Stimulated activated CD4-positive, alpha-beta T cell treated with anti-CD3 and anti-CD28 coated beads, Interleukin-1b, Interleukin-23, amount 100 ng/mL, for 1 hour (primary cell): ENCODE data around the gene RPS19.

Experiments used
- DNase-seq, 2 donors: peaks; one replicate each; pipeline ENCODE4 v3.0.0-alpha.2; 2020; ENCODE audit warnings: low read depth in 2 of 2

Gene RPS19

DNA sequence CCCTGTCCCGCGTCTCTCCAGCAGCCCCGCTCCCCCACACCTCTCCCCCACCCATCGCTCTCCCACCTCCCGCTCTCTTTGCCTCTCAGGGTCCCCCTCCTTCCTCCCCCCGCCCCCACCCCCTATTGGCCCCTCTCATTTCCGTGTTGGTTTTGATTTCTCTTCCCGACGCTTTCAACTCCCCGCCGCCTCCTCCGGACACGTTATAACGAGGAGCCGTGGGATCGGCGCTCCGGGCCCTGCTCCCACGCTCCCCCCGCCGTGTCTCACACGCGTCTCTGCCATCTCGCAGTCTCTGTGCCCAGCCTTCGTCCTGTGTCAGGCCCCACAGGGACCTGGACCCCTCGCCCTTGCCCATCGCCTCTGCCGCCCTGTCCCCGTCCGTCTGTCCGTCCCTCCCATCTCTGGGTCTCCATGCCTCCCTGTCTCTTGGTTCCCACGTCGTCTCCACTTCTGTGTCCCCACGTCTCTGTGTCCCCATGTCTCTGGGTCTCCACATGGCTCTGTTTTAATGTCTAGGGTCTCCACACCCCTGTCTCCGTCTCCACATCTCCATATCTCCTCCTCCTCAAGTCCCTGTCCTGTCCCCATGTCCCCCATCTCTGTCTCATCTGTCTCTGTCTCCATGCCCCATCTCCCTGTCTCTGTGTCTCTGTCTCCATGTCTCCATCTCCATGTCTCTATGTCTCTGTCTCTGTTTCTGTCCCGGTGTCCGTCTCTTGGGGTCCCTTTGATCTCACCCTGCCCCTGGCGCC, 55.1 kb downstream of the RPS19 start:
- no peak for DNase-seq

DNA sequence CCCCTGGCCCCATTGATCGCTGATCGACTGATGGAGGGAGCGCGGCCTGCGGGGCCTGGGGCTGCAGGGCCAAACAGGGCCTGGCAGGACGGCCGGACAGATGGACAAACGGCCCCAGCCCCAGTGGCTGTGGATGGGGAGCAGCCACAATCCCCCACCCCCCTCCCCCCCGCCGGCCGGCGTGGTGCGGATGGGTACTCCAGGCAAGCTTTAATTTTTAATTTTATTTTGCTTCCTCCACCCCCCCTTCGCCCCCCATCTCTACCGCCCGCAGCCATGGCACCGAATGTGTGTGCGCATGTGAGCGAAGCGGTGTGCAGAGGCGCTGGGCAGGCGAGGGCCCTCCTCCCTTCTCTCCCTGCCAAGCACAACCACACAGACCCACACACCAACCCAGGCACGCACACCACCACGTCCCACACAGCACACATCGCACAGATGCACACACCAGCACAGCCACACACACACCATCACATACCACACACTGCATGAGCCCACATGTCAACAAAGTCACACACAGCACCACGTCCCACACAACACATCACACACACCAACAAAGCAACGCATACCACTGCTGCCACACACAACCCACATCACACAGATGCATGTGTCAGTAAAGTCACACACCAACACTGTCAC, 55.8 kb downstream of the RPS19 start:
- no peak for DNase-seq

DNA sequence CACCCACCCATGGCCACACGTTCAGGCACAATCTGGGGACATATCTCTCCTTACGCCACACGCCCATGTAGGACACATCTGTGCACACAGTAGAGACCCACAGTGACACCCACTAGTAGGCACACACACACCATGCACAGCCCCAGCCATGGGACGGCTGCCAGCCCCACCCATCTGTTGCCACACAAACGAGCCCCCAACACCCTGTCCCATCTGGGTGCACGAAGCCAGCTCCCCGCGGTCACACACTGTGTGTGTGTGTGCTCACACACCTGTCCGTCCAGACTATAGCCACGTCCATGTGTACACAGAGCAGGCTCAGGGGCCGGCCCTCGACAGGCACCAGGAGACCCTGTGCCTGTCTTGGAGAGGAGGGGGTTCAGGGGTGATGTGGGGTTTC, 57.6 kb downstream of the RPS19 start:
- DNase-seq, result no peak

DNA sequence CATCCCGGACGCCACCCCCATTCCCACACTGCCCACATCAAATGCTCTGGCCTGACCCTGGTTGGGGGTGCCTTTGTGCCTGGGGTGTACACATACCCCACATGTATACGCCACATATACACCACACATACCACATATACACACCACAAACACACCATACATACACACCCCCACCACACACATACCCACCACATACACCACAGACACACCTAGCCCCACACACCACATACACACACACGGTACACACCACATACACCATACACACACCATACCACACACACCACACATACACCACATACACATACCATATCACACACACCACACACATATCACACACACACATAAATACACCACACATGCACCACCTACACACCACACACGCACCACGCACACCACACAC, 58.0 kb downstream of the RPS19 start:
- DNase-seq, result no peak

DNA sequence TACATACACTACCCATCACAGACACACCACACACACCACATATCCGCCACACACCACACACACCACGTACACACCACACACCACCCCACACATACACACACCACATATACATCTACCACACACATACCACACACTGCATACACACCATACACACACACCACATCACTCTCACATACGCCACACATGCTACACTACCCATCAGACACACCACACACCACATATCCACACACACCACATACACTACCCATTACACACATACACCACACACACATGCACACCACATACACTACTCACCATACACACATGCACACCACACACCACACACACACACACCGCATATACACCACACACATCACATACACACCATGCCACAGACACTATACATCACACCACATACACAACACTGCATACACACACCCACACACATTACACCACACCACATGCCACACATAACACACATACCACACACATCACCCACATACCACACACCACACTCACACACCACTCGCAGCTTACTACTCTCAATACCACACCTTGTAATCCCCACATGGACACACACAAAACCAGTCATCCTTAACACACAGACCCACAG, 58.7 kb downstream of the RPS19 start:
- DNase-seq, result no peak

DNA sequence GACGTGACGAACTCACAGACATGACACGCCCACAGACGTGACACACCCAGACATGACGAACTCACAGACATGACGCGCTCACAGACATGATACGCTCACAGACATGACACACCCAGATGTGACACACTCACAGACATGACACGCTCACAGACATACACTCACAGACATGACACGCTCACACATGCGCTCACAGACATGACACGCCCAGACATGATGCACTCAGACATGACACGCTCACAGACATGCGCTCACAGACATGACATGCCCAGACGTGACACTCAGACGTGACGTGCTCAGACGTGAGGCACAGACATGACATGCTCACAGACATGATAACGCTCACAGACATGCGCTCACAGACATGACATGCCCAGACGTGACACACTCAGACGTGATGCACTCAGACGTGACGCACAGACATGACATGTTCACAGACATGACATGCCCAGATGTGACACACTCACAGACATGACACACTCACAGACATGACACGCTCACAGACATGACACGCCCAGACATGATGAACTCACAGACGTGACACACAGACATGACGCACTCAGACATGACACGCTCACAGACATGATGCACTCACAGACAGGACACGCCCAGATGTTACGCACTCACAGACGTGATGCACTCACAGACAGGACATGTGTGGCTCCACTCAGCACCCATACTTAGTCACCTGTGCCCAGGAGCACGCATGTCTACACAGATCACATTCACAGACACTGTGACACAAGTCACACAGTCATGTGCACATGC, 60.1 kb downstream of the RPS19 start:
- DNase-seq, result no peak

DNA sequence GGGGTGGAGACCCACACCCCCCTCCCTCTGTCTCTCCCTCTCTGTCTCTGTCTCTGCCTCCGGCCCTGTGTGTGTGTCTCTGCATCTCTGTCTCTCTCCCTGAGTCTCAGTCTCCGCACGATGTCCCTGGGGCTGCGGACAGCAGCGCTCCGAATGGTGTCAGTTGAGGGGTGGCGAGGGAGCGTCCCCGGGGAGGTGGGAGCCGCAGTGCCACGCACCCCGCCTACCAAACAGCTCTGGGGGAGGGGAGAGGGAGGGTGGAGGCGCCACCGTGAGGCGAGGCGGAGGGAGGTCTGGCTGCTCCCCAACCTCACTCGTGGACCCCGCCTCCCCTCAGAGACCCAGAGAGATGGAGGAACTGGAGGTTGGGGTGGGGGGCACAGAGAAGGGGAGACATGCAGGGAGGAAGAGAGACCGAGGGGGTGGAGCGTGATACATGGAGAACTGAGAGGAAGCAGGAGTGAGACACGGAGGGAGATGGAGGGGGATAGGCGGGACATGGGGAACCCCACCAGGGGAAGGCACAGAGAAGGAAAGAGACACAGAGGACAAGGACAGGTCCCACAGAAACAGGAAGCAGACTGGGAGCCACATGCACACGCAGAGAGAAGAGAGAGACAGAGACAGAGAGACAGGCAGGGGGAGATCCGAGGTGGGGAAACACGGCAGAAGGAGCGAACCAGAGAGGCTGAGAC, 61.0 kb downstream of the RPS19 start:
- DNase-seq, result no peak

DNA sequence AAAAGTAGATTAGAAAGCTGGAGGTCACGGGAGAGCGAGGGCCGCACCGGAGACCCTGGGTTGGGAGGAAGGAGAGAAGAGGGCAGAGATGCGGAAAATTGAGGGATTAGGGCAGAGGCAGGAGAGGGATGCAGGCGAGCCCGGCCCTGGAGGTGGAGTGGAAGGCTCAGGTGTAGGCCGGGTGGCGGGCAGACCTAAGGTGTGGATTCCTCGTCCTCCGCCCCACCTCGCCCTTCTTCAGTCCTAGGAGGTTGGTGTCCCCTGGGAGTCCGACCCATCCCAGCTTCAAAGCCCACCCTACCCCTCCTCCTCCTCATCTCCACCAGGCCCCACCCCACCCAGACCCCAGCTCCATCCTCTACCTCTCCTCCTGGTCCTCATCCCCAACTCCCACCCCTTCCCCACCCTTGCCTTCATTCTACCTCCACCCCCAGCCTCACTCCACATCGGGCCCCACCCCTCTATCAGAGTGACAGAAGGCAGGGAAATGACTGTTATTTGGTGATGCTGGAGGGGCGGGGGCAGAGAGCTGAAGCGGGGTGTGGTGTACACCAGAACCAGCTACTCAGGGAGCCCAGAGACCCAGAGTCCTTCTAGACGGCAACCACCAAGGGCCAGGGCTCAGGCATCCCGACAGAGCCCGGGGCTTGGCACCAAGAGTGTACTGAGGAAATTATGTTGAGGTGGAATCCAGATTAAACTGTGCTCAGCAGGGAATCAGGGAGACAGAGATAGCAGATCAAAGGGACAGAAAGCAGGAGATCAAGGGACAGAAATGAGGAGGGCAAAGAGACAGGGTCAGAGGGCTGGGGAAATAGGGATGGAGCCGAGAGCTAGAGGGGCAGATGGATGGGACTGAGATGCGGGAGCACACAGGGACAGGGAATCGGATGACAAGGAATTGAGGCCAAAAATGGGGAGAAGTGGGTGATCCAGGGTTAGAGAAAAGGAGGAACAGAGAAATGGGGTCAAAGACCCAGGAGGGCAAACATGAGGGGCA, 61.8 kb downstream of the RPS19 start:
- DNase-seq, result no peak
